HFF-Myc (cell line): ENCODE results near the gene NEK6.

Experiments used
- DNase-seq: peaks from one replicate; pipeline ENCODE4 v3.0.0-alpha.2; 2011; ENCODE audit warnings: low read depth; ENCODE audit errors: extremely low read depth
- H3K4me3 ChIP-seq: replicated peaks from 2 replicates; pipeline ENCODE4 v1.5.1; 2011; ENCODE audit warnings: low read depth, mild to moderate bottlenecking, control low read depth, low read length
- TF ChIP-seq, protein P1 (sequence below): IDR thresholded peaks from 2 replicates; pipeline ENCODE4 v1.5.1; 2012; ENCODE audit warnings: mild to moderate bottlenecking, low read depth, low read length, control low read depth; ENCODE audit errors: missing control alignments

NEK6 gene

DNA sequence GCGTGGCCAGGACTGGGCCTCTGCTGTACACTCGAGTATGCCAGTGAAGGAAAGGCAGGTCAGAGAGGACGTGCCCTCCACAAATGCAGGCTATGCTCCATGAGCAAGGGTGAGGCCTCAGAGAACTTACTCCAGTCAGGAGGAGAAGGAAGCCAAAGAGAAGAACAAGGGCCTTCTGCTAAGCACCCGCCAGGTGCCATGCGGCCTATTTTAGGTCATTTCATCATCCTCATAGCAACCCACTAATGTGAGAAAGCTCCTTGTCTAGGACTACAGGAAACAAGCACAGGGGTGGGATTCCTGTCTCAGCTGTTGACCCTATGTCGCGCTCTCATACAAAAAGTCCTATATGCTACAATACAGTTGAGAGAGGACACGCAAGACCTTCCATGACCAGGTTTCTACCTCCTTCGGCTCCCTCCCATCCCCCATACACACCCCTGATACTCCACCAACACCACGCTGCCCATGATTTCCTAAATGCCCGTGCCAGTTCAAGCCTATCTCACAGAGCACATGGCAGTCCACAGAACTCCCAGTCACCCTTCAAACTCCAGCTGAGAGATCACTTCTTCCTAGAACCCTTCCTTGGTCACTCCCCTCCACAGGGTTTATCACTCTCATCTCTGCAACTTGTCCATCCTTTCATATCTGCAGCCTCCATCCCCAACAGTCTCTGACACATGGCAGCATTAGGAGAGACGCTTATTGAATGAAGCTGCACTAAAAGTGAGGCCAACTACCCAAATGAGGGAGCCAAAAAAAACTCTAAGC lies 130.7 kb downstream of the NEK6 start:
- TF ChIP-seq, protein P1, sequence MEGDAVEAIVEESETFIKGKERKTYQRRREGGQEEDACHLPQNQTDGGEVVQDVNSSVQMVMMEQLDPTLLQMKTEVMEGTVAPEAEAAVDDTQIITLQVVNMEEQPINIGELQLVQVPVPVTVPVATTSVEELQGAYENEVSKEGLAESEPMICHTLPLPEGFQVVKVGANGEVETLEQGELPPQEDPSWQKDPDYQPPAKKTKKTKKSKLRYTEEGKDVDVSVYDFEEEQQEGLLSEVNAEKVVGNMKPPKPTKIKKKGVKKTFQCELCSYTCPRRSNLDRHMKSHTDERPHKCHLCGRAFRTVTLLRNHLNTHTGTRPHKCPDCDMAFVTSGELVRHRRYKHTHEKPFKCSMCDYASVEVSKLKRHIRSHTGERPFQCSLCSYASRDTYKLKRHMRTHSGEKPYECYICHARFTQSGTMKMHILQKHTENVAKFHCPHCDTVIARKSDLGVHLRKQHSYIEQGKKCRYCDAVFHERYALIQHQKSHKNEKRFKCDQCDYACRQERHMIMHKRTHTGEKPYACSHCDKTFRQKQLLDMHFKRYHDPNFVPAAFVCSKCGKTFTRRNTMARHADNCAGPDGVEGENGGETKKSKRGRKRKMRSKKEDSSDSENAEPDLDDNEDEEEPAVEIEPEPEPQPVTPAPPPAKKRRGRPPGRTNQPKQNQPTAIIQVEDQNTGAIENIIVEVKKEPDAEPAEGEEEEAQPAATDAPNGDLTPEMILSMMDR, result no peak
- no peak for DNase-seq
- H3K4me3 ChIP-seq, result no peak overlapping the region

DNA sequence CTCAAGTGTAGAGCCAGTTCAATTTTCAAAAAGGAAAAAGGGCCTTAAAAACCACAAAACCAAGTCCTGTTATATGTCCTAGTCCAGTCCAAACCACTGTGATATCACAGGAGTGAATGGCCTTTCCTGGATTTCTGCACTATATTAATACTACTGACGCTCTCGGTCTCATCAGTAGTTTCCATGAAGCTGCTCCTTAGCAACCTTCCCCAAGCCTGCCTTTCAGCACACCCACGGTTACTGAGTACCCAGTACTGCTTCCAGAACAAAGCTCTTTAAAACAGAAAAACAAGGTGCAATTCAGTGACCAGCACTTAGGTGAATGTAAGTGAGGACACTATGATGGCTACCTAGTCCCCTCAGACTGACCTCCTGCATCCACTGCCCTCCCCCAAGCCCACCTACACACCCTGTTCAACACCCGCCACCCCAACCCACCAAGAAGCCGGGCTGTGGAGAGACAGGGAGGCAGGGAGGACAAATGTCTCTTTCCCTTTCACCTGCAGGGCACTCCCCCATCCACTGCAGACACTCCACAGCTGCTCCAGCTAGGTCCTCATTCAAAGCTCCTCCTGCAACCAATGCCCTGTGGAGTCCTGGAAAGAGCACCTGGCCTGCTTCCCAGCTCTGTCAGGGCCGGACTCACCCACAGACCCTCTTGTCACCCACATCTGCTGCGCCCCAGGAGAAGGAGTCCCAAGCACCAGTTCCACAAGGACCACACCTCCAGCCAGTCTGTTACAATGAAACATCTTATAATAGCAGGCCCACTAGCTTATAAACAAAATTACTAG lies 131.6 kb downstream of the NEK6 start:
- TF ChIP-seq, protein P1, result no peak
- no peak overlapping the region for H3K4me3 ChIP-seq
- DNase-seq, result no peak

DNA sequence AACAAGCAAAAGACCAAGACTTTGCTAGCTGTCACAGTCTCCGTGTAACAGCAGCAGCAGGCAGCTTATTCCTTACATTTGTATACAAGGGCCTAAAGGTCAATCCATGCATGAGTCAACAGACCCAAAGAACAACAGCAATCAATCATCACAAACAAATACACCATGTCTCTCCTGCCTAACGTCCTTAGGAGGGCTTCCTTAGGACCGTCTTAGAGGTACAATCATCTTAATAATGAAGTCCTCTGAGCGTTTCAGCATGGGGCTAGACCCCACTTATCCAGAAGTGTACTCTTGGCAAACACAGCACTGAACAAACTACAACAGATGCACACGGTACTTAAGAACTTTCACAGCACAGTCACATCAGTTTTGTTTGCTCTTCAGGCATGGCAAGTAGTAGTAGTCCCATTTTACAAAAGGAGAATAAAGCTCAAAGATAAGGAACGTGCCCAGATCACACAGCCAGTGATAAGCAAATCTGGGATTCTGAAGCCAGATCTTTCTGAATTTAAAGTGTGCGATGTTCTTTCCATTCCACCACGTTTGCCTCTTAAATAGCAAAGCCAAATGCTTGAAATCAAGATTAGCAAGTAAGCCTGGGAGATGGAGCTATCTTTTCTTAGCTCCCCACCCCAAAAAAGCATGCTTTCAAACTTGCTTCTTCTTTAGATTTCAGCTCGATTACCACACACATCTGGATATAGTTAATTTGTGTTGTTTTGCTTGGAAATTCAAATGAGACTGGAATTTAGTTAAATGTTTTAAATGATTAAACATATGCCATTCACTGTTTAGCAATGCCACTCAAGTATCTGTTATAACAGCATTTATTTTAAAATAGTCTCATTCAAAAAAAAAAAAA lies 133.3 kb downstream of the NEK6 start:
- TF ChIP-seq, protein P1, result no peak
- peak overlapping the region; percentile 16 for H3K4me3 ChIP-seq
- DNase-seq, result no peak

DNA sequence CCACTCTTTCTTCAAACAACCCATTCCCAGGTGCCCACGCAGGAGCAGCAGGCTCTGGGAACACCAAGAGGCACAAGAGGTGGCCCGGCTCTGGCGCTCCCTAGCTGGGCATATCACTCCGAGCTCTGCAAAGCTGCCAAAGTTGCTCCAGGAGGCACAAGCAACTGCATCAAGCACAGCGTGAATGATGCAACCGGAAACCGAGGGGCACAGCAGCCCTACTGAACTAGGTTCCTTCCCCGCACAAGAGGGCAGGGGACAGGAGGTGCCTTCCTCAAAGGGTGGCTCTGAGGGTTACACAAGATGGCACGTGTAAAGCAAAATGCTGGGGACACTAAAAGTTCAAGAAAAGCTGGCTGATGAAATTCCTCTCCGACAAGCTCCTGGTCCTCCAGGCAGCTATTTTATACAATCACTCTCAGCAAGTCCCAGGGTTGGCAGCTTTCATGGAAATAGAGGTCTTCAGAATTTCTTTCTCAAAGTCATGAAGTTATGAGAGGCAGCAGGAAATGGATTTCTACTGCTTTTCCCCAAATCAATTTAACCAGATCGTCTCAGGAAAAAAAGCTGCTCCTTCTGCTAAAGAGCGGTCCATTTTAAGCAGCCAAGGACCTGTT lies 134.6 kb downstream of the NEK6 start:
- H3K4me3 ChIP-seq, result no peak overlapping the region
- no peak for DNase-seq
- TF ChIP-seq, protein P1, result no peak

DNA sequence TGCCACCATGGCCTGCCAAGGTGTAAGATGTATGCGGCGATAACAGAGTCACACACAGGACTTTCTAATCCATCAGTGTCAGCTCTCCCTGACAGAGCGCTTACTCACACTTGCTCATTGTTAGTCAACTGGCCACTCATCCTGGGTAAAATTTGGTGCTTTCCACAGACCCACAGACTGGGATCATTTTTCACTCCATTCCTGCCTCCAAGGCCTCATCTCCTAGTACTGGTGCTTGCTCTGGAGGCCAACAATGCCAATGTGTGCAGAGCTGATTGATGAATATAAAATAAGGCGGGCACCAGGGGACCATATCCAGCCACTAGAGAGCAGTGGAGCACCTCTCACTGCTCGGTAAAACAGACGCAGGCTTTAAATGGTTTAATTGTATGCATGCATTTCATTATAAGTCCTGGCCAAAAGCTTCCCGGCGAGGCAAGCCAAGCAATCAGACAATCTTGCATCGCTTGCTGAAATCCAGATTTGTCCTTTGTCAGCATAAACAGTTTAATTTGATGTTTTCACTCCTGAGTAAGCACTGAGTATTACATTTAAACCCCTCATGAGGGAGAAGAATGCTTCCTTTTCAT lies 135.2 kb downstream of the NEK6 start:
- DNase-seq, result peak; percentile 63
- H3K4me3 ChIP-seq, result no peak overlapping the region
- TF ChIP-seq, protein P1, result peak; percentile 57

DNA sequence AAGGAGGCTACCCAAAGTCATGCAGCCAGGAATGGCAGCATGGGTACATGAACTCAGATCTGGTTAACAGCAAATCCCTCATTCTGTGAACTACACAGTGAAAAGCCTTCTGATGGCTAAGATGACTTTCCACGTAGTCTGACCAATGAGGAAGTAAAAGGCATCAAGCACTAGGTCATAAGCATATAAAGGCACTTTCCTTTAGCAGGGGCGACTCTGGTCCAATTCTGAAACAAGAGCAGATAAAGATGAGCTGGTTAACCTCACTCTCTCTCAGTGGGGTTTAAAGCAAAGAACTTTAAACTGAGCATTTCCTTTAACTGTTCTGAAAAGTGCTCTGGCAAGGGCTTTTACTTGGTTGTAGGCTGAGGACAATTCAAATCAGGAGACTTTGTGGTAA lies 136.4 kb downstream of the NEK6 start:
- DNase-seq, result no peak
- no peak overlapping the region for H3K4me3 ChIP-seq
- TF ChIP-seq, protein P1, result no peak
